Transverse colon (tissue), 4 donors: ENCODE measurements around the gene HPSE. TPM values are rescaled to one million over a fixed set of nuclear protein-coding genes. Genes with fewer than 3 reads are reported as not detected.
"Not testable (repeated sequence)": the region's sequence is repeated elsewhere in the genome, so short reads cannot be mapped to it uniquely, and the experiment has no call there.

ENCODE experiments used
- DNase-seq: peaks from one replicate; pipeline ENCODE4 v3.0.0-alpha.2; 2019
- H3K27ac ChIP-seq, 4 donors: fragments of 200-600 bp; sonication (generic); 2 replicates each; pipeline ENCODE4 v1.5.1; 2016 to 2018; ENCODE audit warnings: inconsistent platforms in 4 of 4
- H3K27me3 ChIP-seq: fragments of 200-600 bp; sonication (generic); 2 replicates; pipeline ENCODE4 v1.5.1; 2017; ENCODE audit warnings: inconsistent platforms
- H3K36me3 ChIP-seq, 4 donors: fragments of 200-600 bp; sonication (generic); 2 replicates each; pipeline ENCODE4 v1.5.1; 2017 to 2019; ENCODE audit warnings: inconsistent platforms in 4 of 4
- H3K4me1 ChIP-seq, 4 donors: fragments of 200-600 bp; sonication (generic); 2 replicates each; pipeline ENCODE4 v1.5.1; 2017 to 2020; ENCODE audit warnings: inconsistent platforms in 4 of 4
- H3K4me3 ChIP-seq, 4 donors: fragments of 200-600 bp; sonication (generic); 1 replicate in 1 of 4; 2 replicates in 3 of 4; pipeline versions ENCODE4 v1.5.1 to v1.6.1; 2017 to 2019; ENCODE audit warnings: inconsistent platforms in 4 of 4
- H3K9me3 ChIP-seq, 2 donors: fragments of 200-600 bp; sonication (generic); 2 replicates each; pipeline ENCODE4 v1.5.1; 2017 to 2019; ENCODE audit warnings: inconsistent platforms in 2 of 2
- EP300 ChIP-seq: sonication (generic); formaldehyde crosslinking; IDR thresholded peaks from one replicate; pipeline ENCODE4 v1.6.1; 2017; ENCODE audit warnings: antibody characterized with exemption, low read depth
- POLR2A ChIP-seq: fragments of 450-650 bp; IDR thresholded peaks from one replicate; pipeline ENCODE4 v1.6.1; 2016; ENCODE audit warnings: antibody characterized with exemption, mild to moderate bottlenecking, moderate library complexity
- POLR2AphosphoS5 ChIP-seq, 3 donors: sonication (generic); formaldehyde crosslinking; IDR thresholded peaks; one replicate each; pipeline ENCODE4 v1.6.1; 2016; ENCODE audit warnings: antibody characterized with exemption in 3 of 3
- WGBS, 2 donors: methylation state at CpG; one replicate each; pipeline ENCODE4 v1.1.5; 2018; ENCODE audit warnings: low coverage in 1 of 2; 5-methylcytosine and 5-hydroxymethylcytosine counted together
- in situ Hi-C, 4 donors: fragments of 200-750 bp; cut with MboI; loops; one replicate each; pipeline versions ENCODE4 v1.15.0 to v1.15.1; 2017; ENCODE audit warnings: low sequenced_read_pairs in 3 of 4, low pct_ligation_motif_present in 1 of 4, low pct_unique_long_range_greater_than_20kb in 1 of 4
- intact Hi-C: fragments of 100-400 bp; cut with DNase I; formaldehyde crosslinking; loops from one replicate; pipeline ENCODE4 v1.15.1; 2023; ENCODE audit warnings: low total_unique reads
- total RNA-seq, 4 donors: library from RNA; depleted of rRNA; stranded (reverse); fragments of >200 nt; gene quantifications; one replicate each; pipeline ENCODE4 v1.1.0, GENCODE V29; 2016
- TF ChIP-seq, protein P1 (sequence below), 5 experiments: fragments of 200-600 bp in 3 of 5; fragments of 450-650 bp in 2 of 5; sonication (generic) in 3 of 5; IDR thresholded peaks; 1 replicate in 2 of 5; 2 replicates in 3 of 5; pipeline ENCODE4 v1.5.1; 2016 to 2017; ENCODE audit warnings: antibody characterized with exemption in 5 of 5, inconsistent platforms in 3 of 5, mild to moderate bottlenecking in 2 of 5, moderate library complexity in 1 of 5

The HPSE gene
- total RNA-seq, 4 donors from 2014 or later, result 0.75 to 5.4 (median 4.3) TPM

DNA sequence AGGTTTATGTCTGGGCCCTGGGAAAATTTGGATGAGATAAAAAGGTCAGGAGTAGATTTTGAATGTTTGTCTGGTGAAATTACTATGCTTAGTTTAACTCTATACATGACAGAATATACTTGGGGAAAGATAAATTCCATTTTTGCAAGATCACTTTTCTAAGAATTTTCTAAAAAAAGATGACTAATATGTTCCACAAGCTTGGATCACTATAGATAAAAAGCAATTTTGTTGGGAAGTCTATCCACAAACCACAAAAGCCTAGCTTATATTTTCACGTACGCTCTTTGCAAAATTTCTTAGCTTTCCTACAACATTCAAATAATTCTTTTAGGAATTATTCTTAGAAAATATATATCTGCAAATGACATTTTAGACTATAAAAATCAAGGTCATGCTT, 29.5 kb downstream of the HPSE start:
- 89 to 94% methylated on average over 2 of the region's 2 CpGs for WGBS, 2 donors
- Histone ChIP-seq H3K27ac (no peak overlapping the region), H3K9me3 (no peaks in the 10 kb centered on the region), H3K36me3 (peaks cover 0 to 4% (median 0%) of the 10 kb centered on the region in 4 donors), H3K27me3 (no peaks in the 10 kb centered on the region), H3K4me1 (peaks cover 0 to 10% (median 0%) of the 10 kb centered on the region in 4 donors), H3K4me3 (no peak overlapping the region)
- DNase-seq, result no peak
- TF ChIP-seq, protein P1, sequence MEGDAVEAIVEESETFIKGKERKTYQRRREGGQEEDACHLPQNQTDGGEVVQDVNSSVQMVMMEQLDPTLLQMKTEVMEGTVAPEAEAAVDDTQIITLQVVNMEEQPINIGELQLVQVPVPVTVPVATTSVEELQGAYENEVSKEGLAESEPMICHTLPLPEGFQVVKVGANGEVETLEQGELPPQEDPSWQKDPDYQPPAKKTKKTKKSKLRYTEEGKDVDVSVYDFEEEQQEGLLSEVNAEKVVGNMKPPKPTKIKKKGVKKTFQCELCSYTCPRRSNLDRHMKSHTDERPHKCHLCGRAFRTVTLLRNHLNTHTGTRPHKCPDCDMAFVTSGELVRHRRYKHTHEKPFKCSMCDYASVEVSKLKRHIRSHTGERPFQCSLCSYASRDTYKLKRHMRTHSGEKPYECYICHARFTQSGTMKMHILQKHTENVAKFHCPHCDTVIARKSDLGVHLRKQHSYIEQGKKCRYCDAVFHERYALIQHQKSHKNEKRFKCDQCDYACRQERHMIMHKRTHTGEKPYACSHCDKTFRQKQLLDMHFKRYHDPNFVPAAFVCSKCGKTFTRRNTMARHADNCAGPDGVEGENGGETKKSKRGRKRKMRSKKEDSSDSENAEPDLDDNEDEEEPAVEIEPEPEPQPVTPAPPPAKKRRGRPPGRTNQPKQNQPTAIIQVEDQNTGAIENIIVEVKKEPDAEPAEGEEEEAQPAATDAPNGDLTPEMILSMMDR (IDR thresholded peaks at IDR 0.05), result no peak
- in situ Hi-C loops (no loop called here), intact Hi-C loops (no loop called here)

DNA sequence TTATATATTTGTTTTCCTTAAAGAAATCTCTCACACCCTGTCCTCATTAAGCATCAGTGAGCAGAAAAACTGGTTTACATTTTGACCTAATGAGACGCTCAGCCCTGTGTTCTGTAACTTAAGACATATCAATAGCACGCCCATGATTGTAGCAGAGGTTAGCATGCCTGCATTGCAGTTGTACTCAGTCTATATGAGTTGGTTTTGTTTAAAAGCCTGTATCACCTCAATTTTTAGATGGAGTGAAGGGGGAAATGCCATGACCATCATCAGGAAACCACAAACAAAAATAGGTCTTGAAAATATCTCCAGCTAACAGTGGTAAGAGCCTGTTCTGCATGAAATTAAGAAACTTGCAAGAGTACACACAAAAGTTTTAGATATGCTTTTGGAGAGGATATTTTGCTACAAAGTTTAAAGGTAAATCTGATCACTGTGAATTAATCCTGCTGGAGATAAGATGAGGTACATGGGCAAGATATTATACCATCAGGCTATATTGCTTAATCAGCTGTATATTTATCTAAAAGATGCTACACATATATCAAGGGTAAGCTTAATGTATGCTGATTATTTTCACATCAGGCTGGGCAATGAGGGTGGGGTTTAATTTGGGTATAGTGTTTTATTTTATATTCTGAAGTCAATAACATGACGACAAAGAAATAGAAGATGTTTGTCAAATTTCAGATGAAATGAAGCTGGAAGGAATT, 36.9 kb downstream of the HPSE start:
- TF ChIP-seq POLR2AphosphoS5 (IDR thresholded peaks at IDR 0.05), result no peak
- TF ChIP-seq POLR2A, result no peak
- TF ChIP-seq, protein P1 (IDR thresholded peaks at IDR 0.05), result no peak
- TF ChIP-seq EP300, result no peak
- intact Hi-C loops (no loop called here), in situ Hi-C loops (loop anchor here in 2 of 4 donors (25.0 kb wide), 2 partner anchors 410 to 835 kb away; partner anchors contain the start of gene SEC31A (in 2 of the 2))
- Histone ChIP-seq H3K36me3 (peaks cover 0 to 4% (median 0%) of the 10 kb centered on the region in 4 donors), H3K4me1 (no peaks in the 10 kb centered on the region), H3K27me3 (no peaks in the 10 kb centered on the region), H3K4me3 (no peak overlapping the region), H3K9me3 (no peaks in the 10 kb centered on the region), H3K27ac (no peak overlapping the region)
- DNase-seq, result no peak
- 75 to 90% methylated on average over 3 of the region's 3 CpGs for WGBS, 2 donors

DNA sequence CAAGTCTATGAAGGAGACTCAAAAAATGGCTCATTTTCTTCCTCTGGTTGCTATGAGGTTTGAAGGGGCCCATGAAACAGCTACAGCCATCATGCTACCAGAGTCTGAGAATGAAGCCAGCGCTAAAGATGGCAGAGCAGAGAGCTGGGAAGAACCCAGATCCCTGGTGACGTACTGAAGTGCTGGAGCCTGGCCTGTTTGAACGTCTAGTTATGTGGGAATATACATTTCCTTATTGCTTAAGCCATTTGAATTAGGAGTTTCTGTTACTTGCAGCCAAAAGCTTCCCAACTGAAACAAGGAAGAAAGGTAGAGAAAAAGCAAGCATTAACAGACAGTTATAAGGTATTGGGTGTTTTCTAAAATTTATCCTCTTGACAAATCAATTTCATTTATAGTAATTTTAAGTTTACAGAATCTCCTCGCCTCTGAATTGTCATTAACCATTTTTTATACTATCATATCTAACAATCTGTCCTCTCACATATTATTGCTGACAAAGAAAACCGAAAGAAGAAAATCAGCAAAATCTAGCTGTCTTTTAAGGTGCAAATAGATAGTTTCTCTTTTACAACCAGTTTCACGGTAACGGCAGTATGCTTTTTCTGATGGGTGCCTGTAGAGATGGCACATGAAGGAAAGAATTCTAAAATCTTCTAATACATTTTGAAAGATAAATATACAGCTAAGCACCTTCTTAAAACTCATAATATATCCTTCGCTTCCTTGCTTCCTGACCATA, 41.2 kb downstream of the HPSE start:
- TF ChIP-seq POLR2A (no peak), POLR2AphosphoS5 (IDR thresholded peaks at IDR 0.05) (no peak)
- TF ChIP-seq, protein P1 (IDR thresholded peaks at IDR 0.05), result no peak
- no peak overlapping the region for H3K4me3 ChIP-seq
- H3K27me3 ChIP-seq, result no peaks in the 10 kb centered on the region
- peak; percentile 14 for DNase-seq
- WGBS, 2 donors, result 80 to 81% methylated on average over 7 to 8 of the region's 8 CpGs
- no peaks in the 10 kb centered on the region for H3K36me3 ChIP-seq
- intact Hi-C loops, result no loop called here
- H3K27ac ChIP-seq, result peak overlapping the region in 1 of 4 donors; percentile 0
- H3K9me3 ChIP-seq, result no peaks in the 10 kb centered on the region
- no peaks in the 10 kb centered on the region for H3K4me1 ChIP-seq
- in situ Hi-C loops, result loop anchor here in 2 of 4 donors (25.0 kb wide), 2 partner anchors 406 to 831 kb away; partner anchors contain the start of gene SEC31A (in 2 of the 2)

DNA sequence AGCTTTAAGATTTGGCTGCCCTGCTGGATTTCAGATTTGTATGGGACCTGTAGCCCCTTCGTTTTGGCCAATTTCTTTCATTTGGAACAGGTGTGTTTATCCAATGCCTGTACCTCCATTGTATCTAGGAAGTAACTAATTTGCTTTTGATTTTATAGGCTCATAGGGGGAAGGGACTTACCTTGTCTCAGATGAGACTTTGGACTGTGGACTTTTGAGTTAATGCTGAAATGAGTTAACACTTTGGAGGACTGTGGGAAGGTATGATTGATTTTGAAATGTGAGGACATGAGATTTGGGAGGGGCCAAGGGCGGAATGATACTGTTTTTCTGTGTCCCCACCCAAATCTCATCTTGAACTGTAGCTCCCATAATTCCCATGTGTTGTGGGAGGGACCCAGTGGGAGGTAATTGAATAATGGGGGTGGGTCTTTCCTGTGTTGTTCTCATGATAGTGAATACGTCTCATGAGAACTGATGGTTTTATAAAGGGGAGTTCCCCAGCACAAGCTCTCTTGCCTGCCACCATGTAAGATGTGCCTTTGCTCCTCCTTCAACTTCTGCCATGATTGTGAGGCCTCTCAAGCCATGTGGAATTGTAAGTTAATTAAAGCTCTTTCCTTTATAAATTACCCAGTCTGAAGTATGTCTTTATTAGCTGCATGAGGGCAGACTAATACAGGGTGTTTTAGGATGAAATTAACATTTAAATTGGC, 44.4 kb downstream of the HPSE start:
- in situ Hi-C loops, result loop anchor here in 2 of 4 donors (25.0 kb wide), 2 partner anchors 403 to 828 kb away; partner anchors contain the start of gene SEC31A (in 2 of the 2)
- H3K4me3 ChIP-seq, H3K27ac ChIP-seq, H3K4me1 ChIP-seq, H3K9me3 ChIP-seq, H3K27me3 ChIP-seq, DNase-seq, H3K36me3 ChIP-seq, intact Hi-C loops: not testable (repeated sequence)
- 72 to 75% methylated on average over 2 to 3 of the region's 3 CpGs for WGBS, 2 donors

DNA sequence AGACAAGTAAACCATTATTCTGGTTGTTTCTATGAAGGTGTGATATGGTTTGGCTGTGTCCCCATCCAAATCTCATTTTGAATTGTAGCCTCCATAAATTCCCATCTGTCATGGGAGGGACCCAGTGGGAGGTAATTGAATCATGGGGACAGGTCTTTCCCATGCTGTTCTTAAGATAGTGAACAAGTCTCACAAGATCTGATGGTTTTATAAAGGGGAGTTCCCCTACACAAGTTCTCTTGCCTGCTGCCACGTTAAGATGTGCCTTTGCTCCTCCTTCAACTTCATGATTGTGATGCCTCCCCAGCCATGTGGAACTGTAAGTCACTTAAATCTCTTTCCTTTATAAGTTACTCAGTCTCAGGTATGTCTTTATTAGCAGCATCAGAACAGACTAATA, 46.3 kb downstream of the HPSE start:
- in situ Hi-C loops, result loop anchor here in 2 of 4 donors (10.0 to 25.0 kb wide), 3 partner anchors 166 to 826 kb away; partner anchors contain the start of genes SEC31A (in 2 of the 2), HELQ (in 1 of the 2) and MRPS18C (in 1 of the 2)
- 19 to 50% methylated on average over 1 of the region's 1 CpG for WGBS, 2 donors

More for the DNA sequence above, 46.3 kb downstream of the HPSE start:
- intact Hi-C loops, H3K36me3 ChIP-seq, H3K4me3 ChIP-seq, H3K27ac ChIP-seq, H3K27me3 ChIP-seq, DNase-seq, H3K9me3 ChIP-seq: not testable (repeated sequence)
- peaks cover 5 to 13% (median 8%) of the 10 kb centered on the region in 4 donors for H3K4me1 ChIP-seq
